GF-D8 (cell line): ENCODE measurements around the gene COL10A1.

Experiments
- DNase-seq: peaks from one replicate; lab custom pipeline; 2025; lab: John Stamatoyannopoulos, UW

Gene COL10A1

DNA sequence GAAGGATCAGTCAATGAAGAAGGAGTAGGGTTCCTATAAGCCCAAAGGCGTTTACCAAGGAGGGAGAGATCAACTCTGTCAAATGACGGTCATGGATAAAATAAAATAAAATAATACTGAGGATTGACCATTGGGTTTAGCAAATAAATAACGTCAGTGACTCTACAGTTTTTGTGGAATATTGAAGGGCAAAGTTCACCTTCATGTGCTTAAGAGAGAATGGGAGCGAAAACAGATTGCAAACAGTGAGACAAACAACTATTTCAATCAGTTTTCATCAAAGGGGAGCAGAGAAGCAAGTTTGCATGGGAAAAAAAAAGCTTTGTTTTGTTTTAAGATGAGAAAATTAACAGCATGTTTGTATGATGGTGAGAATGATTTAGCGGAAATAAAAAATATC is 42.9 kb downstream of the COL10A1 start:
- no peak for DNase-seq

DNA sequence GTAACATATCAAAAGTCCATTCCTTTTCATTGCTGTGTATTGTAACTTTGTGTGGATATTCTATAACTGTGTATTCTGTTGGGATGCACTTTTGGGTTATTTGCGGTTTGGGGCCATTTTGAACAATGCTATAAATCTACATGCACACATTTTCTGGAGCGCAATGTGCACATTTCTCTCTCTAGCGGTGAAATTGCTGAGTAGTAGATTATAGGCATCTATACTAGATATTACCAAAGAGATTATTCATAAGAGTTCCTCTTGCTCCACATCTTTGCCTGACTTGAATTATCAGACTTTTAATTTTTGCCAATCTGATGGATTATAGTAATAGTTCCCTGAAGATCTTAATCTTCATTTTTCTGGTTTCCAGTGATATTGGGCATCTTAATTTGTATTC is 47.0 kb downstream of the COL10A1 start:
- DNase-seq, result no peak

DNA sequence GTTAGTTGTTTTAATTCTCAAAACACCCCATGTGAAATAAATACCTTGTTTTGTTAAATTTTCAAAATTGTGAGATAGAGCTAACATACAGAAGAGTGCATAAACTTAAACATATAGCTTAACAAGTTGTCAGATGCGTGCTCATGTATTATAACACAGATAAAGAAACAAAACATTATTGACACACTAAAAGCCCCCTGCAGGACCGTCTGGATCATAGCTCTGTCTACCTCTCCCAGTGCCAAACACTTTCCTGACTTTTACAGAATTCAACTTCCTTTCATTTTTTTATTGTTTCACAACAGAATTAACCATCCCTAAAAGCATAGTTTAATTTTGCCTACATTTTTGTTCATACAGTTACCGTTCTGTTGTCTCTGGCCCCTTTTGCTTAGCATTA is 47.4 kb downstream of the COL10A1 start:
- DNase-seq, result no peak

DNA sequence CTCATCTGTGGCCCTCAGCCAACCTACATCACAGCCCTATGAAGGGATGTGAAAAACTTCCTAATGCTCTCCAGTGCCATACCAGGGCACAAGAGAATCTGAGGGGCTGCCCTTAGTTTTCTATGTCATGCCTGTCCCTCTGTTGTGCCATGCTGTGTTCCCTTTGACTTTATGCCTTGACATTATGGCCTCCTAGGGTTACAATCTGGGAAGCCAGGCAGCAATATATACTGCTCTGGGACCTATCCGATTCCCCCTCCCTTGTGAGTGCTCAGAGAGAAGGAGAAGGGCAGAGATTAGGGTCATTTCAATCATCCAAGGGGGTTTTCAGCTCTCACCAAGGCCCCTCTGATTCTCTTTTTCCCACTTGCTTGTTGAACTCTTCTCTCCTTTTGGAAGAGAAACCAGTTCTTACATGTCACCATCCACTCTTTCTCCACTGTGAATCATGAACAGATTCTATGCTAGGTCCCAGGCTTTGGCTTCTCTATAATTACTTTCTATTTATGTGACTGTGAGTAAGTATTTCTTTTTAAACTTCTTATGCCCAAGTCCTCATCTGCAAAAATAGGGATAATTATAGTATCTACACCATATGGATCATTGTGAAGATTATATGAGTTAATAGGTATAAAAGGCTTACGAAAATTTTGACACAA is 51.1 kb downstream of the COL10A1 start:
- no peak for DNase-seq

DNA sequence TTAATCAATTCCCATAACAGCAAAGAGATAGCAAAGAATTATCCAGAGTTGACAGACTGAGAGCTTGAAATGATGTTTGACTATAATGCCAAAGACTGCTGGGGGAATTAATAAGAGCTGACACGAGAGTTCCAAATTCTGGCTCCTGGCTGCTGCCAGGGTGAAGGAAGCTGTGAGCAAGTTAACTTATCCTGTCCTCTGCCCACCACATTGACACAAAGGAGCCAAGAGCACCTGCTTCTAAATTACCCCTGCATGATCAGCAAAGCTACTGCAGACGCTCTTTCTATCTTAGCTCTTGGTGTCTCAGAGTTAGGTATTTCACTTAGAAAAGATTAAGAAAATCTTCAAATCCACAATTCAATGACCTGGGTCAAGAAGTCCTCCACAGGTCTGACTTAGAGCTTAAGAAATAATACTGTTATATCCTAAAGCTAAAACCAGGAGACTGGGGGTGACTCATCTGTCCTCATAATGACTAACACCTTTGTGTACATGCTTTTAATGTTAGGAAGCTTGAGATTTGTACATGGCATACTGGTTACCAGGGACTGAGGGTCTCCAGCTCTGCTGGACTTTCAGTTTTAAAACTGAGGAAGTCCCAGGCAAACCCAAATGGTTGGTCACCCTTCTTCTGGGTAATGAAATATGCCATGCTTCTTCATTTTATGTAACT is 52.0 kb downstream of the COL10A1 start:
- no peak for DNase-seq

DNA sequence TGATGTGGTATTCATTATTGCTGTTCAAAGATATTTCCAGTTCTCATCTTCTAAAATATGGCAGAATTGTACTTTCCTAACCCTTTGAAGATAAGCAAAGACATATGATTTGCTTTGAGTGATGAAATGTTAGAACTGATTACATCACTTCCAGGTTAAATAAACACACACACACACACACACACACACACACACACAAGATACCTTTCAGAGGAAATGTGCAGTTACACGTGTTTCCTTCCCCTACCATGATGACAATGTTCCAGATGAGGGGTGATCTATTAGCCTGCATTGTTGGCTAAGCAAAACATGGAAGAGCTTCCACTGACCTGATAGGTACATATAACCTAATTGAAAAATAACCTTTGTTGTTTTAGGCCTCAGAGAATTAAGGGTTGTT is 53.6 kb downstream of the COL10A1 start:
- DNase-seq, result no peak

DNA sequence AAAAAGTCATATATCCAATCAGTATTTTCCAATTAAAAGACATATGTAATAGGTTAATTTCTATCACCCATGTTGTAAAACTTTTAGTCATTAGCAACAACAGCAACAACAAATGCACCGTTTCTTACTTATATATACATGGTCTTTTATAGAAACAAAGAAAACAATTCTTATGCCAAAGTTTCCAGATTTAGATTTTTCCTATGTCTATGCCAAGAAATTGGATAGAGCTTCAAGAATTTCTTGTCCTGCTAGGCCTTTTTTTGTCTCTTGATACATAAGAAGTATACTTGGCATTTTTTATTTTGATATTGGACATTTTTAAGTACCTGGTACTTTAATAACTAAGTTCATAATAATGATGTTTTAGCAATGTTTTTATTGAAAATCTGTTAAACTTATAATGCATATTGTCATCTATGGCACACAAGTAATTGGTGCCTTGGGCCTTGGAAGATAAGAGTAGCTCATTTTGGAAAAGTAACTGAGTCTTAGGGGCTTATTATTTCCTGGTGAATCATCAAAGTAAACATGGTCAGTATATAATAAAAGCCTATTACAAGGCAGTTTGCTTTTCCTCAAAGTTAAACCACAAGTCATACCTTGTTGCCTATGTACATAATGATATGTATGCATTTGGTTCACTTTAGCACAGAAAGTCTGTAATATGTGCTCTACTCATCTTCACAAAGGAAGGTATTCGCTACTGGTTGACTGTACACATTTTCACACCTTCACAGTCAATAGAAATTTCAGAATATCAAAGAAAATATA is 55.1 kb downstream of the COL10A1 start:
- no peak for DNase-seq

DNA sequence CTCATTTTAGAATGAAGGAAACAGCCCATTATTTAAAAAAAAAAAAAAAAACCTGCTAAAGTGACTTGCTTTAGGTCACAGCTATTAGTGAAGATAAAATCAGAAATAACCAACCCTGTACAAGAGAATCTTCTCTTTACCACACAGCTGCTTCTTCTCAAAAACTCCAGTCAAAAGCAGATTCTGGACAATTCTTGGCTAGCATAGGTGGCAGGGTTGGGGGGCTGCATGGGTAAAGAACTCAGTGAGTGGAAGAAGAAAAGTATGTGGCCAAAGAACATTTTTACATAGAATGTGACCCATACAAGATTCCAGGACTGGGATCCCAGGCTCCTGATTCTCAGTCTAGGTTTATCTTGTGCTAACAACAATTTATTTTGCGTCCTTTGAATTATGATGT is 55.8 kb downstream of the COL10A1 start:
- DNase-seq, result no peak
